SK-N-MC (cell line): Measurements from ENCODE around the gene ELMOD3.
"Not testable (repeated sequence)": the region's sequence is repeated elsewhere in the genome, so short reads cannot be mapped to it uniquely, and the experiment has no call there.

Experiments
- DNase-seq: peaks from one replicate; pipeline ENCODE4 v3.0.0-alpha.2; 2011; ENCODE audit warnings: low read depth, low spot score
- H3K27ac ChIP-seq: fragments of 200-600 bp; sonication (generic); 2 replicates; pipeline ENCODE4 v1.5.1; 2016; ENCODE audit warnings: mixed run types
- H3K36me3 ChIP-seq: fragments of 200-600 bp; sonication (generic); 2 replicates; pipeline ENCODE4 v1.6.1; 2017; ENCODE audit warnings: antibody characterized with exemption, low read length, mixed read lengths; ENCODE audit not compliant: insufficient read depth
- H3K4me3 ChIP-seq: fragments of 200-600 bp; sonication (generic); 2 replicates; pipeline ENCODE4 v1.5.1; 2016
- H3K9ac ChIP-seq: fragments of 200-600 bp; sonication (generic); 2 replicates; pipeline ENCODE4 v1.8.0; 2017; ENCODE audit warnings: mixed run types, mixed read lengths; ENCODE audit not compliant: insufficient read length
- H3K9me3 ChIP-seq: fragments of 200-600 bp; sonication (generic); 2 replicates; pipeline ENCODE4 v1.6.1; 2017; ENCODE audit warnings: low read depth, mild to moderate bottlenecking, antibody characterized with exemption, low read length, moderate library complexity, mixed read lengths
- EZH2 ChIP-seq: fragments of 200-600 bp; sonication (generic); IDR thresholded peaks from one replicate; pipeline ENCODE4 v1.6.1; 2017; ENCODE audit warnings: antibody characterized with exemption
- FOXP2 ChIP-seq: optimal IDR thresholded peaks from 2 replicates; pipeline ENCODE3; 2011; ENCODE audit warnings: mild to moderate bottlenecking, moderate library complexity; ENCODE audit not compliant: insufficient read depth; ENCODE audit errors: extremely low read length, control extremely low read depth
- POLR2AphosphoS5 ChIP-seq: IDR thresholded peaks from 2 replicates; pipeline ENCODE4 v1.6.1; 2012; ENCODE audit warnings: mild to moderate bottlenecking, low read depth, low read length, borderline replicate concordance

ELMOD3 gene

DNA sequence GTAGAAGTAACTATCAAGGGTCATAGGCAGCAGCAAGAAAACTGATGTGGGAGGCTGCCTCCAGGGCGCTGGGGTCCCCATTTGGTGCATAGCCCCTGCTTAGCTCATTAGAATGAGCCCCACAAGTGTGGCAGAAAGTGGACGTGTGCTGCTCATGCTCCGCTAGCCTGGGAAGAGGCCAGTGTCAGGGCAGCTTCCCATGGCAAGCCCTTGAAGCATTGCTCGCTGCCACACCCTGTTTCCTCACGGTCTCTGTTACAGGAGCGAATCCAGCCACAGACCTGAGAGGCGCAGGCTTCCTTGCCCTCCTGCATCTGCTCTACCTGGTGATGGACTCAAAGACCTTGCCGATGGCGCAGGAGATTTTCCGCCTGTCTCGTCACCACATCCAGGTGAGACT, 22.5 kb downstream of the ELMOD3 start:
- Histone ChIP-seq H3K36me3 (peaks cover 25% of the 10 kb centered on the region; the same call in 1 of the 2 replicates), H3K27ac (no peak overlapping the region), H3K9ac (no peak overlapping the region), H3K4me3 (no peak overlapping the region), H3K9me3 (no peaks in the 10 kb centered on the region)
- TF ChIP-seq EZH2, result no peak
- no peak for TF ChIP-seq POLR2AphosphoS5
- no peak for TF ChIP-seq FOXP2
- DNase-seq, result no peak

DNA sequence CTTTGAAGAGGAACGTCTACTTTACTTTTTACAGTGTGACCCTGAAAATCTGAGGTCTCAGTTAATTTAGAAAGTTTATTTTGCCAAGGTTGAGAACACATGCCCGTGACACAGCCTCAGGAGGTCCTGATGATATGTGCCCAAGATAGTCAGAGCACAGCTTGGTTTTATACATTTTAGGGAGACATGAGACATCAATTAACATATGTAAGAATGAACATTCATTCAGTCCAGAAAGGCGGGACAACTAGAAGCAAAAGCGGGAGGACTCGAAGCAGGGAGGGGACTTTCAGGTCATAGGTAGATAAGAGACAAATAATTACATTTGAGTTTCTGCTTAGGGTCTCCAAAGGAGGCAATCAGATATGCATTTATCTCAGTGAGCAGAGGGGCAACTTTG, 23.7 kb downstream of the ELMOD3 start:
- H3K4me3 ChIP-seq, result no peak overlapping the region
- no peak for DNase-seq
- no peak for TF ChIP-seq POLR2AphosphoS5
- TF ChIP-seq EZH2, result no peak
- TF ChIP-seq FOXP2, result no peak

DNA sequence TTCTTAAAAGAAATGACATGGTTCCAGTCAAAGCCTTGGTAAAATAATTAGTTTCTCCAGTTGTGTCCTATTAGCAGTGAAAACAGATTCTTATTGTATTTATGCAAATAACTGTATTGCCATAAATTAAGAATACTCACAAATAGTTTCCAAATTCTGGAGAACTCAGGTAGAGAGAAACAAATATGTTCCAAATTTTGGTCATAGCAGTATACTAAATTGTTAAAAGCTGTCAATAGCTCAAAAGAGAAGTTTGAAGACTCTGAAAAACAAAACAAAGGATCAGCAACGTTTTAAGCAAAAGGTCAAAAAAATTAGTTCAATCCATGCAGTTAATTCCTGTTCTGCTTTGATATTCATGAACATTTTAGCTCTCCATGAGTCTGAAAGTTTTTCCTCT, 25.5 kb downstream of the ELMOD3 start:
- DNase-seq, result no peak
- H3K9ac ChIP-seq, result no peak overlapping the region
- no peak for TF ChIP-seq EZH2
- no peak for TF ChIP-seq POLR2AphosphoS5
- TF ChIP-seq FOXP2, result no peak
- no peak overlapping the region for H3K27ac ChIP-seq
- no peaks in the 10 kb centered on the region for H3K9me3 ChIP-seq
- no peak overlapping the region for H3K4me3 ChIP-seq
- peaks cover 25% of the 10 kb centered on the region; the same call in 1 of the 2 replicates for H3K36me3 ChIP-seq

More for the DNA sequence above, 23.7 kb downstream of the ELMOD3 start:
- Histone ChIP-seq H3K36me3 (peaks cover 25% of the 10 kb centered on the region; the same call in 1 of the 2 replicates), H3K9ac (no peak overlapping the region), H3K27ac (no peak overlapping the region), H3K9me3 (no peaks in the 10 kb centered on the region)

DNA sequence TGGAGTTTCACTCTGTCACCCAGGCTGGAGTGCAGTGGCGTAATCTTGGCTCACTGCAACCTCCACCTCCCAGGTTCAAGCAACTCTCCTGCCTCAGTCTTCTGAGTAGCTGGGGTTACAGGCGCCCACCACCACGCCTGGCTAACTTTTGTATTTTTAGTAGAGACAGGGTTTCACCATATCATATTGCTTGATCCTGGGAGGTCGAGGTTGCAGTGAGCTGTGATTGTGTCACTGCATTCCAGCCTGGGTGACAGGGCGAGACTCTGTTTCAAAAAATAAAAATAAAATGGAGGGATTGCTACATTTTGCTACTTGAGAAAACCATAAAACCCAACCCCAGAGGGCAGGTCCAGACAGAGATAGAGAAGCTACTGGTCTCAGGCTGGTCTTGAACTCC, 28.6 kb downstream of the ELMOD3 start:
- H3K9me3 ChIP-seq, H3K9ac ChIP-seq, H3K4me3 ChIP-seq, H3K27ac ChIP-seq, DNase-seq: not testable (repeated sequence)
- peaks cover 23% of the 10 kb centered on the region; the same call in 1 of the 2 replicates for H3K36me3 ChIP-seq

DNA sequence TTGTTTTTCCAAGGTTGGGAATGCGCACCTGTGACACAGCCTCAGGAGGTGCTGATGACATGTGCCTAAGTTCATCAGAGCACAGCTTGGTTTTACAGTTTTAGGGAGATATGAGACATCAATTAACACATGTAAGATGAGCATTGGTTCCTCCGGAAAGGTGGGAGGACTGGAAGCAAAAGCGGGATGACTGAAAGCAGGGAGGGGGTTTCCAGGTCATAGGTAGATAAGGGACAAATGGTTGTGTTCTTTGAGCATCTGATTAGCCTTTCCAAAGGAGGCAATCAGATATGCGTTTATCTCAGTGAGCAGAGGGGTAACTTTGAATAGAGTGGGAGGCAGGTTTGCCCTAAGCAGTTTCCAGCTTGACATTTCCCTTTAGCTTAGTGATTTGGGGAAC, 29.3 kb downstream of the ELMOD3 start:
- peaks cover 23% of the 10 kb centered on the region; the same call in 1 of the 2 replicates for H3K36me3 ChIP-seq
- no peak overlapping the region for H3K9ac ChIP-seq
- H3K9me3 ChIP-seq, result no peaks in the 10 kb centered on the region
- no peak for DNase-seq
- TF ChIP-seq FOXP2, result no peak
- no peak for TF ChIP-seq EZH2
- no peak for TF ChIP-seq POLR2AphosphoS5
- no peak overlapping the region for H3K27ac ChIP-seq
- no peak overlapping the region for H3K4me3 ChIP-seq

DNA sequence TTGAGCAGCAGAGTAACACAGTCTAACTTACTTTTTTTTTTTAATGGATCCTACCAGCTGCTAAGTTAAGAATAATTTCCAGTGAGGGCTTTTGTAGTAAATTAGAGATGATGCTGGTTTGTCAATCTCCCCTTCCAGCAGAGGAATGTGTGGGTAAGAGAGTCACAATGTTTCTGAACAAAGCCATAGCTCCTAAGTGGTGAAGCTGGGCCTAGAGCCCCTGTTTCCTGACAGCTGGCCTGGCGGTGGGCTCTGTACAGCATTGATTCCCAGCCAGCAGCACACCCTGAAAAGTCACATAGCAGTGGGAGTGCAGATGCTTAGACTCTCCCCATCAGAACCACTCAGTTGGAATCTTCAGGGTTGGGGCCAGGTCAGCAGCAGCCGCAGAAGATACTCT, 31.2 kb downstream of the ELMOD3 start:
- Histone ChIP-seq H3K36me3 (peaks cover 8% of the 10 kb centered on the region; the same call in 1 of the 2 replicates), H3K9me3 (no peaks in the 10 kb centered on the region), H3K27ac (no peak overlapping the region), H3K9ac (no peak overlapping the region), H3K4me3 (no peak overlapping the region)
- DNase-seq, result no peak
- TF ChIP-seq POLR2AphosphoS5 (no peak), EZH2 (no peak)

DNA sequence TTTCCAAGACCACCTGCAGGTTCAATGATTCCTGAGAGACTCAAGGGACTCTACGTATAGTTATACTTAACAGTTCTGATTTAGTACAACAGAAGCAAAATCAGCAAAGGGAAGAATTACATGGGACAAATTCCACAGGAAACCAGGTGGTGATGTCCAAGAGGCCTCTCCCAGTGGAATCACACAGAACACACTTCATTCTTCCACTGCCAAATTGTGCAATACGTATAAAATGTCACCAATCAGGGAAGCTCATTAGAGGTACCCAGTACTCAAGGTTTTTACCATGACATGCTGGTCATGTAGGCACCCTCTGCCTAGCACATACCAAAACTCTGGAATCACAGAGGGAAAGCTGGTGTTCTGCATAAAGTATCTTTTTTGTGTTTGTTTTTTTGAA, 33.2 kb downstream of the ELMOD3 start:
- Histone ChIP-seq H3K9ac (no peak overlapping the region), H3K9me3 (no peaks in the 10 kb centered on the region), H3K36me3 (peaks cover 4% of the 10 kb centered on the region; the same call in 1 of the 2 replicates), H3K4me3 (no peak overlapping the region), H3K27ac (no peak overlapping the region)
- no peak for DNase-seq
- TF ChIP-seq EZH2 (no peak), FOXP2 (no peak), POLR2AphosphoS5 (no peak)

DNA sequence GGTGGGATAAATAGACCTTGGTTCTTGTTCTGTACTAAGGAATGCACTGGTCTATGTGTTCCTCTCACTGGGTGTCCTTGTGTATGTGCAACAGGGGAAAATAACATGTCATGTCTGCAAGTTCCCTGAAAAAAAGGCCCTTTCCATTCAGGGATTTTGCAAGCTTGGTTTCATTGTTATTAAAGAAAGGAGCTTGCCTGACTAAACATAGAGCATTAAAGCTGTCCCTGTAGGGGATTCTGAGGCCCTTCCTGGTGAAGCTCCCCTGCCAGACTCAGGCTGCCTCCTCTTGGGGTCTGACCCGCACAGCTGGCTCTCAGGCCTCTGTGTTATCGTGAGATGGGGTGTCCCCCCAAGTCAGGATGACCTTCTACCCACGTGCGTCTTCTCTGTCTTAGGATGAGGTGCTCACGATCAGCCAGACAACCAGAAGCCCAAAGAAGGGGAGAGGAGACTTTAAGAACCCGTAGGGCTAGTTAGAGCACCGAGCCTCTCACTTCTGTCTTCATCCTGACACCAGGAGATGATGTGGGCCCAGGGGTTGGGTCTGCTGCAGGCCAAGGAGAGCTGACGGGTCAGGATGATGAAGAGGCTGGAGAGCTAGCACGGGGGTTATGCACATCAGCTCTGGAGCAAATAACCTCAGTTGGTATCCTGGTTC, 34.4 kb downstream of the ELMOD3 start:
- no peak for TF ChIP-seq POLR2AphosphoS5
- no peak for TF ChIP-seq FOXP2
- no peak for TF ChIP-seq EZH2
- no peaks in the 10 kb centered on the region for H3K9me3 ChIP-seq
- no peak overlapping the region for H3K27ac ChIP-seq
- no peak overlapping the region for H3K9ac ChIP-seq
- H3K4me3 ChIP-seq, result no peak overlapping the region
- peaks cover 4% of the 10 kb centered on the region; the same call in 1 of the 2 replicates for H3K36me3 ChIP-seq
- DNase-seq, result no peak

DNA sequence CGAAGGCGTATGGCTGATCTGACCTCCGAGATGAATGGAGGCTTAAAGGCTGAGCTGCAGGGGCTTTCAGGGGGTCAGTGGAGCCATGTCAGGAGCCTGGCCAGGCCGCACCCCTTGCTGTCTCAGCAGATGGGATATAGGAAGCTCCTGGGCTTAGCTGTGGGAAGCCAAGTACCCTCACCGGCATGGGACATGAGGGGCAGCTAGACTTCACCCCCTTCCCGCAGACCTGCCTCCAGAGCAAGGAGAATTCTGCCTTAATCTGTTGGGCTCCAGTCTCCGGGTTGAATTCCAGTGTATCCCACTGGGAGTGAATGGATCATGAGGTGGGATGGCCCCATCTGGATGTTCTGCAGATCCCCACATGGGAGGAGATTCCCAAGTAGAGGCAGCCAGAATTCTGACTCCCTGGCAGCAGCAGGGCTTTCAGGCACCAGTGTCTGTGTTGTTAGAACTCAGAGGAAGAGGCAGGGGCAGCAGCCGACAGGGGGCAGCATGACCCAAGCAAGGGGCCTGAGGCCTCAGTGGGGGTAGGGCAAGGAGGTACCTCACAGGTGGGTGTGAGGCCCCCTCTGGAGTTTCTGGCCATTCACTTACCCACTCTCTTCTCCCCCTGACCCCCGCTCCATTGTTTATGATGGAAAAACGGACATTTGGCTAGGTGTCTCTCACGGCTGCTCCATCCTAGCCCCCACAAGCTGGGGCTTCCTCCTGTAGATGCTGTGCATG, 36.5 kb downstream of the ELMOD3 start:
- TF ChIP-seq POLR2AphosphoS5 (no peak), EZH2 (no peak), FOXP2 (no peak)
- H3K9ac ChIP-seq, result no peak overlapping the region
- H3K27ac ChIP-seq, result no peak overlapping the region
- peaks cover 4% of the 10 kb centered on the region; the same call in 1 of the 2 replicates for H3K36me3 ChIP-seq
- no peaks in the 10 kb centered on the region for H3K9me3 ChIP-seq
- no peak overlapping the region for H3K4me3 ChIP-seq
- no peak for DNase-seq
